LNCaP clone FGC (cell line): ENCODE results near the gene DOK7.

Experiments
- DNase-seq: peaks from one replicate; pipeline ENCODE4 v3.0.0-alpha.2; 2011; ENCODE audit warnings: low read depth
- H3K4me3 ChIP-seq: 2 replicates; pipeline ENCODE4 v1.5.1; 2011; ENCODE audit warnings: mild to moderate bottlenecking, low read depth, low read length, control low read depth
- CTCF ChIP-seq: IDR thresholded peaks from 2 replicates; pipeline ENCODE4 v1.5.1; 2012; ENCODE audit warnings: mild to moderate bottlenecking; ENCODE audit not compliant: control insufficient read depth, insufficient read depth; ENCODE audit errors: extremely low read depth

The DOK7 gene

GRCh38 chr4:3520796-3521600 lies 57.9 kb downstream of the DOK7 start:
- no peak for DNase-seq
- TF ChIP-seq CTCF, result no peak
- no peak overlapping the region for H3K4me3 ChIP-seq

- DNase-seq, result no peak
- TF ChIP-seq CTCF, result no peak
- H3K4me3 ChIP-seq, result no peak overlapping the region
Observed at GRCh38 chr4:3521621-3522325, 58.7 kb downstream of the DOK7 start.

GRCh38 chr4:3522326-3522640 lies 59.2 kb downstream of the DOK7 start:
- no peak overlapping the region for H3K4me3 ChIP-seq
- no peak for DNase-seq
- no peak for TF ChIP-seq CTCF

- no peak for DNase-seq
- H3K4me3 ChIP-seq, result no peak overlapping the region
- no peak for TF ChIP-seq CTCF
Observed at GRCh38 chr4:3522651-3523050, 59.5 kb downstream of the DOK7 start.

GRCh38 chr4:3523146-3523627 lies 60.1 kb downstream of the DOK7 start:
- TF ChIP-seq CTCF, result no peak
- no peak for DNase-seq
- no peak overlapping the region for H3K4me3 ChIP-seq

GRCh38 chr4:3523628-3524221 lies 60.6 kb downstream of the DOK7 start:
- H3K4me3 ChIP-seq, result no peak overlapping the region
- DNase-seq, result no peak
- TF ChIP-seq CTCF, result no peak
